ENCODE data around the gene ID2.

- TF ChIP-seq CTCF (IDR thresholded peaks at IDR 0.05; ENCODE audit: borderline replicate concordance, extremely low read depth, low read length, poor library complexity, severe bottlenecking): no peak
- no peak for TF ChIP-seq EZH2 (IDR thresholded peaks at IDR 0.05; ENCODE audit: borderline replicate concordance, low read depth, low read length, severe bottlenecking)
Observed at GRCh38 chr2:8640498-8640897, 41.4 kb upstream of the ID2 start.
